Measurements from ENCODE around the gene SMIM45.

The SMIM45 gene

DNA sequence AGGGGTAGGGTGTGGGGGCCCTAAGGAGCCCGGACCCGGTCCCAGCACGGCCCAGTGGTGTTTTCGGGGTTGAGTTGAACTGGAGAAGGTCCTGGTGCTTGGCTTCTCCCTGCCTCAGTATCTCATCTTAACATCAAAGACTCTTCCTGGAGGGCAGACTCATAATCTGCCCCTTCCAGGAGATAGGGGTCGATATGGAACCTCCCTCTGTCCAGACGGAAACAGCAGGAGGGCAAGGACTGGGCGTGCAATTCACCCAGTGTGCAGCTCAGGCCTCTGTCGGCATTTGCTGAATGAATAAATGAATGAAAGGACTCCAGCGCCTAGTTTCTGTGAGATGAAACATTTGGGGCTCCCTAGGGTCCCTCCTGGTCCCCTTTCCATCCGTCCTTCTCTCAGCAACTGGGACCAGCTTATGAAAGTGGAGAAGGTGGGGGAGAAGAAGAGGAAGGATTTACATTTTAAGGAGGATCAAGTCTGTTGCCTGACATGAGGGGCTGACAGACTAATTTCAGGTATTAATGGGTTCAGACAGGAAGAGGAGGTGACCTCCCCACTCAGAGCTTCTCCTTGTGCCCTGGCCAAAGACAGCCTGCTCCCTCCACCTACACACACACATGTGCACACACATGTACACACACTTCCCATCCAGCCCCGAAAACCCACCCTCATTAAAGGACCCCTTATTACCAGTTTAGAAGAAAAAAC lies 36.0 kb upstream of the SMIM45 start:
- DNase-seq = no peak

DNA sequence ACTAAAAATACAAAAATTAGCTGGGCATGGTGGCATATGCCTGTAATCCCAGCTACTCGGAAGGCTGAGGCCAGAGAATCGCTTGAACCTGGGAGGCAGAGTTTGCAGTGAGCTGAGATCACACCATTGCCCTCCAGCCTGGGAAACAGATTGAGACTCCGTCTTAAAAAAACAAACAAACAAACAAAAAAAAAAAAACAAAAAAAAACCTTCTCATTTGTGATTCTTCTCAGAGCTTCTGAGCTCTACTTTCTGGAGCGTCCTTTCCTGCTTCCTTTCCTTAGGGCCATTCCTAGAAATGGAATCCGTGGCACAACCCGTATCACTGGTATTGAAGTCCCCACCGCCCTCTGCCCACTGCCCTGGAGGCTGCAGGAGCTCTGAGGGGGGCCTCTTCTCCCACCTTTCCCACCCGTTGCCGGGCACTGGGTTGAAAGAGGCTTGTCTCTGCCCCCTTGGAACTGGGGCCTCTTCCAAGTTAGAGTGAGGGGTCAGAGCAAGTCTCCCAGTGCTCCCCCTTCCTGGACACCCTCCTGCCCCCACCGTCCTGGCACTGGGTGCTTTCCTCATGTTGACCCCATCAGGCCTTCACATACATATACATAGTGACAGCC lies 35.1 kb upstream of the SMIM45 start:
- DNase-seq = no peak

- no peak for DNase-seq
These were observed 34.5 kb upstream of the SMIM45 start for GRCh38 chr22:41917375-41917902.

DNA sequence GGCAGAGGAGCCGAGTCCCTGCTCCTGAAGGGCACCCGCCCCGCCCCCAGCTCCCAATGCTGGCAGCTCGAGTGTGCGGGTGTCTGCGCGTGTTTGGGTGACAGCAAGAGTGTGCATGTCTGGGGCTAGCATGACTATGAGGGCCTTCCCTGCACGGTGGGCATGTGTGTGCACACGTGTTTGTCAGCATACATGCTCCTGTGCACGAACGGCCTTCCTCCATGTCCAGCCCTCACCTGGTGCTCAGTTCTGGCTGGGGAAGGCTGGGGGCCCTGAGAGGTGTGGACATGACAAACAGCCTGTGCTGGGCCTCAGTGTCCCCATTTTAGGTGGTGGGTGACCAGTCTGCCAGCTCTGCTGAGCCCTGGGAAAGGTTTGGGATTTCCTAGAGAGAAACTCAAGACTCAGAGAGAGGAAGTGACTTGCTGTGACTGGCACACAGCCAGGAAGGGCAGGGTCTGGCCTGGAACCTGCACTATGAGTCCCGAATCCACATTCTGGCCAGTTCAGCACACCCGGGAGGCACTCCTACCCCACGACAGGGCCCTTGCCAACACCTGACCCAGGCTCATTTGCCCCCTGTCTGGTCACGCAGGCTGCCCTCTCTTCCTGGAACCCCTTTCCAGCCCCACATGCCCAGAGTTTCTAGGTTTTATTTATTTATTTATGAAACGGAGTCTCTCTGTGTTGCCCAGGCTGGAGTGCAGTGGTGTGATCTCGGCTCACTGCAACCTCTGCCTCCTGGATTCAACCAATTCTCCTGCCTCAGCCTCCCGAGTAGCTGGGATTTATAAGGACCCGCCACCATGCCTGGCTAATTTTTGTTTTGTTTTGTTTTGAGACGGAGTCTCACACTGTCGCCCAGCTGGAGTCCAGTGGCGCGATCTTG lies 33.8 kb upstream of the SMIM45 start:
- DNase-seq = no peak

- DNase-seq = no peak
These were observed 32.4 kb upstream of the SMIM45 start for GRCh38 chr22:41919357-41920224.

DNA sequence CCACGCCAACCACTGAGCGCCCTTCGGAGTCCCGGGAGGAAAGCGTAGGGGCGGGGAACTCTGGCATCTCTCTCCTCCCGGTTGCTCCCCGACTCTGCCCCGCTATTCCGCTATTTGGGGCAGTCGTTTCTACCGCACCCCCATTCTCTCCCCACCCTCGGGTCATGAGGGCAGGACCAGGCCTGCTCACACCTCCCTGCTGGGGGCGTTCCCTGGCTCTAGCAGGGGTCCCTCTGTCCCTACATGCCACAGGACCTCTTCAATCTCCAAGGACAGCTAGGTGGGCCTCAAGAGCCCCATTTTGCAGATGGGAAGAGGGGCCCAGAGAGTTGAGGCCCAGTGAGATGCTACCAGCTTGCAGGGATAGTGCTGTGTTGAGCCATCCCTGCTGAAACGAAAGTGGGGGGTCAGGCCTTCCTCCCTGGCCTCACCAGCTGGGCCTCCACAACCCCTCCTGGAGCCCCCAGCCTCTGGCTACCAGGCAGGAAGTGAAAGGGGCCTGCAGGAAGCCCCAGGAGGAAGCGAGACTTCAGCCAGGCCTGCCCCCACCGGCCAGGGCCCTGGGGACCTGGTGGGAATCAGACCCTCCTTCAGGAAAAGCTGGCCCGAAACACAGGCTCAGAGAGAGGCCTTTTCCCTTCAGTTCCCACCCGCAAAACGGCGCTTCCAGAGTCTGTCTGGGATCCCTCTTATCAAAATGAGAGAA lies 31.5 kb upstream of the SMIM45 start:
- DNase-seq = no peak

DNA sequence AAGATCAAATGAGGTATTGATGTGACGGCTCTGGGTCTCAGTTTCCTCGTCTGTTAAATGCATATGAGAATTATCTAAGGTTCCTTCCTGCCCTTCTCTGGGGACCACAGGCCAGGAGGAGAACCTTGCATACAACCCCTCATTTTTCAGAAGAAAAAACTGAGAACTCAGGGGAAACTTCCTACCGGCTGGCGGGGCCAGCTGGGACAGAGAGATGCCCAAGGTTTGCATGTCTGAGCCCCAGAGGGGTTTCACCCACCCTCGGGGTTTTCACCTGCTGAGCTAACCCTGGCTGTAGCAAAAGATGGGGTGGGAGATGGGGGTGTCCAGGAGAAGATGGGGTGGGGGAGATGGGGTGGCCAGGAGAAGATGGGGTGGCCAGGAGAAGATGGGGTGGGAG lies 29.6 kb upstream of the SMIM45 start:
- no peak for DNase-seq

GRCh38 chr22:41922940-41923594 lies 28.9 kb upstream of the SMIM45 start:
- DNase-seq = no peak

DNA sequence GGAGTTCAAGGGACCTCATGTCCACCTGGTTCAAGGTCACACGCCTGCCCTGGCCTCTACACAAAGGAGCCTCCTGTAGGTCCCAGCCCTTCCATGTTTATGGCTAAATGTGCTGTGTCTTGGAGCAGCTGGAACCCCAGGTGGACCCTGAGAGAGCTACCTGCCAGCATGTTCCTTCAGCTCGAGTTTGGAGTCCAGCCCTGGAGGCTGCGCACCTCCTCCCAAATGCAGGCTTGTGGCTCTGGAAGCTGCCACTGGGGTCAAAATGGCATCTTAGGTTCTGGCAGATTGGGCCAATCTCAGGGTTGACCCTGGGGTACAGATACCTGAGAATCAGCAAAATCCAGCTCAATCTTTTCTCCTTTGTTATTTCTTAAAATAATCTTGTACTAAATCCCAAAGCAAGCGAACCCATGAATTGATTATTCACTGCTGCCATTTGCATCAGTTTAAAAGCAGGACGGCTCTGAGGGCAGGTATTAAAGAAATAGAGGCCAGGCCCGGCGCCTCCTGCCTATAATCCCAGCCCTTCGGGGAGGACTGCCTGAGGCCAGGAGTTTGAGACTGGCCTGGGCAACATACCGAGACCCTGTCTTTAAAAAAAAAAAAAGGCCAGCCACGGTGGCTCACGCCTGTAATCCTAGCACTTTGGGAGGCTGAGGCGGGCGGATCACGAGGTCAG lies 28.2 kb upstream of the SMIM45 start:
- no peak for DNase-seq

DNA sequence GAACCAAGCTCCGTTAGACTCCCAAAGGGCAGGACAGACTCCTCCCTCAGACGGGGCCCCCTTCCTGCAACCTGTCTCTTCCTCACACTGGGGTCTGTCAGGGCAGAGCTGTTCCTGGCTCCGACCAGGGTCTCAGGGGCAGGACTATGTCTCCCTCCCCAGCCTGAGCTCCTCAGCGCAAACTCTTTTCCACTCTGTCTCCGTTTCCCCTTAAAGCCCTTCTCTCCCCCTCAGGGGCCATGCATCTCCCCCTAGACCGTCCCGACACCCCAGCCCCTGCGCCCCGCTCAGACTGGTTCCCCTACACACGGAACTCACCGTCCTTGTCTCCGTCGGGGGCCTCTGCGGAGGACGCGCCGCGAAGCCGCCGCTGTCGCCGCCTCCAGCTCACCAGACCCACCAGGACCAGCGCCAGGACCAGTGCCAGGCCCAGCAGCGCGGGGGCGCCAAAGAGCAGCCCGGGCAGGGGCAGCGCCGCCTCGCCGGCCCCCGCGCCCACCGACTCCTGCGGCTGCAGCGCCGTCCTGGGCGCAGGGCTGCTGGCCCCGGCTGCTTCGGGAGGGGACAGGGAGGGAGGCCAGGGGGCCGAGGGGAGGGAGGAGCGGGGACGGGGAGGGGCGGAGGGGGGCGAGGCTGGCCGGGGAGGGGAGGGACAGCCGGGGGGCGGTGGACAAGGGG lies 26.0 kb upstream of the SMIM45 start:
- peak; percentile 64 for DNase-seq

- DNase-seq = no peak
These were observed 24.1 kb upstream of the SMIM45 start for GRCh38 chr22:41927813-41928212.

GRCh38 chr22:41928593-41929417 lies 23.1 kb upstream of the SMIM45 start:
- no peak for DNase-seq

DNA sequence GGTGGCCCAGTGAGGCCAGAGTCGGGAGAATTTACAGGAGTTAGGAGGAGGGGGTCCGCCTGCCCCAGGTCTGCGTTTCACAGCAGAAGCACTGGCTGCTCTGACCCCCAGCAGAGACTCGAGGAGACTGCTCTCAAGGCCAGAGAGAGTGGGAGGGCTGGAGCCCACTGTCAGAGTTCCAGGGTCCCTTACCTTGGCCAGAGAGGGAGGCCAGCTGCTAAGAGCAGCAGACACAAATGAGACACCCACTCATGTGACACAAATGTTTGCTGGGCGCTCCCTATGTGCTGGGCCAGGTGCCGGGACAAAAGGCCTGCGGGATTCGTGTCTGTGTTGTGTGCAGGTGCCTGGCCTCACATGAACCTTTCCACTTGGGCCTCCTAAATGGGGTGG lies 22.5 kb upstream of the SMIM45 start:
- DNase-seq = no peak

DNA sequence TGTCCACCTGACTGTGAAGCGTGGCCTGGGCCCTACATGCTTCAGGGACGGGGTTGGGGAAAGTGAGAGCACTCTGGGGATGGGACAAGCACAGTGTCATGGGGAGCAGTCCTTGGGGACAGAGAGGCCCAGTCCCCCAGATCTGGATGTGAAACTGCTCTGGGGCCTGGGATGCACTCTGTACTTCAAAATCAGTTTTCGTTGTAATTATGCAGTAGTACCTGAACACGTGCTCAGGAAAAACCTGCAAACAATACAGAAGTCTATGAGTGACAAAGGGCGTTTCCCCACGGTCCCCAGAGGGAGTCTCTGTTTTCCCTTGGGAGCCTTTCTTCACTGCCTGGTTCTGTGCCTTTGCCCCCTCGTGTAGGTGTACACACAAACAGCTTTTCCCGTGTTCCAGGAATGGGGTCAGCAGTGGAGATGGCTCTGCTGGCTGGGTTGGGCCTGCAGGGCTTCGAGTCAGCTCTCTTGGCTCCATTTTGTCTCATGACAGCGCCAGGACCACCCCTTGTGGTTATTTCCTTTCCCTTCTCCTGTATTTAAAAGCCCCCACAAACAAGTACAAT lies 20.2 kb upstream of the SMIM45 start:
- DNase-seq = no peak

- DNase-seq = no peak
These were observed 19.6 kb upstream of the SMIM45 start for GRCh38 chr22:41932353-41932752.

GRCh38 chr22:41933411-41934177 lies 18.4 kb upstream of the SMIM45 start:
- DNase-seq = no peak

DNA sequence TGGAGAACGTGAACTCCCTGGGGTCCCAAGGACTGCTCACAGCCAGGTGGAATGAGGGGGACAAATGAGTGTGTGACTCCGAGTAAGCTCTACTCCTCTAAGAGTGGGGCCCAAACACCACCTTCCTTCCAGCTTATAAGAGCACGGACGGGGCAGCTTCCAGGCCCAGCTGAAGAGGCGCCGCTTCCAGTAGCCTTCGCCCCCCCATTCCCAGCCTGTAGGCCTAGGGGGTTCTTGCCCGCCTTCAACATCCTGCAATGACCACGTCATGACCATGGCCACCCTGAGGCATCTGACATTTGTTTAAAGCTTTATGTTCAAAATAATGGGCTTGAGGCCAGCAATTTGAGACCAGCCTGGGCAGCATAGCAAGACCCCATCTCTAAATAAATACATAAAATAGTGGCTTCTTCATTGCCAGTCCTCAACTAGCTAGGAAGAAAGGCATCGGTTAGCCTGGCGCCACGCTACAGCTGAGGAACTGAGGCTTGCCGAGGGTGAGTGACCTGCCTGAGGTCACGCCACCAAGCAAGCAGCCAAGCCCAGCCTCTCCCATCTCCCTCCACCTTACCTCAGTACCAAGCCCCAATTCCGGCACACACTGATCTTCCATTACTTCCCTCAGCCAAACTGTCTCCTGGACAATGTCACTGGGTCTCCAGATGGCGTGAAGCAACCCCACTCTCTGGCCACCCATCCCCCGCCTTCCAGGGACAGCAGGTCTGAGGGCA lies 17.5 kb upstream of the SMIM45 start:
- DNase-seq = no peak

DNA sequence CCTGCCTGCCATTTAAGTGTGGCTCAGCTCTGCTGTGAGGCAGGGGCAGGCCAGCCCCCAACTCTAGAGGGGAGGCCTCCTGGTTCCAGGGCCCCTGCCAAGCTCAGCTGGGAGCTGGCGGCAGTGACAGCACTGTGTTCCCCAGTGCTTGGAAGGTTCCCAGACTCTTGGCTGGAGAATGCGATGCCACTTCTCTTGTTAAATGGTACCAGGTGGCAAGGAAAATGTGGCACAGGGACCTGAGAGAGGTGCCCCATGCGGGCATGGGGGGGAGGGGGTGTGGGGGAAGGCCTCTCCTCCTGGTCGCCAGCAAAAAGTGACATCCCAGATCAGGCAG lies 17.0 kb upstream of the SMIM45 start:
- DNase-seq = no peak

All from CD4-positive, alpha-beta T cell treated with Interleukin-4 for 4 hours (primary cell).